CD4-positive, alpha-beta T cell treated with Interferon alpha-2 for 1 hour (primary cell): ENCODE results near the gene CFTR.

ENCODE experiments used
- DNase-seq, 2 donors: peaks; one replicate each; pipeline ENCODE4 v3.0.0-alpha.2; 2020 to 2022

CFTR gene

GRCh38 chr7:117590191-117590590 is 110.4 kb downstream of the CFTR start:
- no peak for DNase-seq

GRCh38 chr7:117592011-117592635 is 112.3 kb downstream of the CFTR start:
- no peak for DNase-seq

- no peak for DNase-seq
Measured at GRCh38 chr7:117596134-117596533, 116.3 kb downstream of the CFTR start.

GRCh38 chr7:117597755-117598154 is 117.9 kb downstream of the CFTR start:
- DNase-seq = no peak

- no peak for DNase-seq
Measured at GRCh38 chr7:117600911-117601310, 121.1 kb downstream of the CFTR start.

GRCh38 chr7:117603627-117604026 is 123.8 kb downstream of the CFTR start:
- DNase-seq = no peak

- DNase-seq = no peak
Measured at GRCh38 chr7:117605712-117606111, 125.9 kb downstream of the CFTR start.

- no peak for DNase-seq
Measured at GRCh38 chr7:117606132-117606531, 126.3 kb downstream of the CFTR start.

GRCh38 chr7:117610396-117610795 is 130.6 kb downstream of the CFTR start:
- DNase-seq = no peak

- DNase-seq = no peak
Measured at GRCh38 chr7:117612637-117613036, 132.8 kb downstream of the CFTR start.

GRCh38 chr7:117616694-117617093 is 136.9 kb downstream of the CFTR start:
- no peak for DNase-seq

- DNase-seq = no peak
Measured at GRCh38 chr7:117619681-117620080, 139.9 kb downstream of the CFTR start.

- DNase-seq = no peak
Measured at GRCh38 chr7:117621075-117621618, 141.3 kb downstream of the CFTR start.

GRCh38 chr7:117623606-117624005 is 143.8 kb downstream of the CFTR start:
- DNase-seq = no peak

- no peak for DNase-seq
Measured at GRCh38 chr7:117630501-117630900, 150.7 kb downstream of the CFTR start.

- no peak for DNase-seq
Measured at GRCh38 chr7:117630907-117631564, 151.2 kb downstream of the CFTR start.

GRCh38 chr7:117631652-117632051 is 151.8 kb downstream of the CFTR start:
- DNase-seq = no peak

GRCh38 chr7:117637937-117638336 is 158.1 kb downstream of the CFTR start:
- no peak for DNase-seq

GRCh38 chr7:117639966-117640365 is 160.1 kb downstream of the CFTR start:
- DNase-seq = no peak

- DNase-seq = no peak
Measured at GRCh38 chr7:117640465-117640864, 160.6 kb downstream of the CFTR start.

- no peak for DNase-seq
Measured at GRCh38 chr7:117645481-117646165, 165.8 kb downstream of the CFTR start.

- DNase-seq = no peak
Measured at GRCh38 chr7:117648203-117648866, 168.5 kb downstream of the CFTR start.

- no peak for DNase-seq
Measured at GRCh38 chr7:117652943-117653680, 173.3 kb downstream of the CFTR start.
